Measurements from ENCODE around the gene ANTXRL.

The ANTXRL gene

DNA sequence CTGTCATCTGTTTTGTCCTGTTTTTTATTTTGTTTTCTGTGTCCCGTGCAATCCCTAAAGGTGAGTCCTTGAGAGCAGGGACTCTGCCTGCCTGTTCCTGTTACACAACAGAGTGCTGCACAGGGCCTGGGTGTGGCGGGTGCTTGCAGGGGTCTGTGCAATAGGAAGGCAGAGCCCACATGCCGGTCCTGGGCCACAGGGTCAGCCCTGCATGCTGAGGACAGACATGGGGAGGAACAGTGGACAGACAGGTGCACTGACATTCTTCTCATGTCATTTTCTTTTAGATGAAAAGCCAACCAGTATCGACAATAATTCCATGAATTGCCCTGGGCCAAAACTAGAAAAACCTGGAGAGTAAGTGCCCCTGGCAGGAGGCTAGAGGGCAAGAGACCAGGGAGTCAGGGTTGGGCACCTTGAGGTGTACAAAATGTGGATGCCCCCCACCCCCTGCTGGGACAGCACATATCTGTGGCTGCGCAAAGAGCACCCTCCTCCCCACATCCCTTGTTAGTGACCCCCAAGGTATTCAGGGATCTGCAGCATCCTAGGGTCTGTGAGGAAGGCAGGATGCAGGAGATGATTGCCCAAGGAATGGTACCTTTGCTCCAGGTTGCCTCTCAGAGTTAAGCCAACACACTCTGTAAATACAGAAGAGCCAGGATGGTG, 19.9 kb downstream of the ANTXRL start:
- H3K4me3 ChIP-seq (ENCODE audit: low read depth, low read length), result no peak overlapping the region
- no peak for TF ChIP-seq CTCF (IDR thresholded peaks at IDR 0.05; ENCODE audit: control insufficient read depth, extremely low read depth, insufficient read depth)
- no peak for DNase-seq (ENCODE audit: low read depth)

GRCh38 chr10:46307281-46308112, 20.7 kb downstream of the ANTXRL start:
- no peak for TF ChIP-seq CTCF (IDR thresholded peaks at IDR 0.05; ENCODE audit: control insufficient read depth, extremely low read depth, insufficient read depth)
- H3K4me3 ChIP-seq (ENCODE audit: low read depth, low read length), result no peak overlapping the region
- DNase-seq (ENCODE audit: low read depth), result no peak

GRCh38 chr10:46308113-46308415, 21.3 kb downstream of the ANTXRL start:
- H3K4me3 ChIP-seq (ENCODE audit: low read depth, low read length), result no peak overlapping the region
- DNase-seq (ENCODE audit: low read depth), result no peak
- TF ChIP-seq CTCF (IDR thresholded peaks at IDR 0.05; ENCODE audit: control insufficient read depth, extremely low read depth, insufficient read depth), result no peak

- no peak for DNase-seq (ENCODE audit: low read depth)
- H3K4me3 ChIP-seq (ENCODE audit: low read depth, low read length), result no peak overlapping the region
- no peak for TF ChIP-seq CTCF (IDR thresholded peaks at IDR 0.05; ENCODE audit: control insufficient read depth, extremely low read depth, insufficient read depth)
Measured at GRCh38 chr10:46308666-46309450, 22.1 kb downstream of the ANTXRL start.

GRCh38 chr10:46309511-46310142, 22.8 kb downstream of the ANTXRL start:
- no peak overlapping the region for H3K4me3 ChIP-seq (ENCODE audit: low read depth, low read length)
- no peak for TF ChIP-seq CTCF (IDR thresholded peaks at IDR 0.05; ENCODE audit: control insufficient read depth, extremely low read depth, insufficient read depth)
- no peak for DNase-seq (ENCODE audit: low read depth)

DNA sequence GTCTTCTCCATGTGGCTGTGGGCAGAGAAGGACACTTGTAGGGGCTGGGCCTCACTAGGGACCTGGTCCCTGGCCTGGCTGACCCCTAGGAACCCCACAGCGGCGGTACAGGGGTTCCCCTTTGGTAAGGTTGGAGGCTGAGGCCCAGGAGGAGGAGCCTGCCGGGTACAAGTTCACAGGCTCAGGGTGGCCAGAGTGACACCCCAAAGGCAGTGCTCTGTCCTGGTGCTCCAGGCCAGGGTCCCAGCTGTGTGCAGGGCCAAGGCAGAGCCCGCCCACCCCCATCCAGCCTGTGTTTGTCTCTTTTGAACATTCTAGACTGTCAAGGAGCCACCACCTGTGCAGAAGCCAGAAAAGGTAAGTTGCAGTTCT, 23.3 kb downstream of the ANTXRL start:
- H3K4me3 ChIP-seq (ENCODE audit: low read depth, low read length), result no peak overlapping the region
- no peak for TF ChIP-seq CTCF (IDR thresholded peaks at IDR 0.05; ENCODE audit: control insufficient read depth, extremely low read depth, insufficient read depth)
- no peak for DNase-seq (ENCODE audit: low read depth)

Data from LNCaP clone FGC (cell line).